Neutrophil (primary cell): ENCODE data around the gene SYDE1.

Experiments used
- H3K27ac ChIP-seq: fragments of 200-600 bp; sonication (generic); 2 replicates; pipeline ENCODE4 v1.5.1; 2016; ENCODE audit warnings: mild to moderate bottlenecking, moderate library complexity
- H3K27me3 ChIP-seq: fragments of 200-600 bp; sonication (generic); 2 replicates; pipeline ENCODE4 v1.6.0; 2016; ENCODE audit warnings: mild to moderate bottlenecking
- H3K36me3 ChIP-seq: fragments of 200-600 bp; sonication (generic); 2 replicates; pipeline ENCODE4 v1.5.1; 2017
- H3K4me1 ChIP-seq, 2 experiments: fragments of 200-600 bp in 1 of 2; sonication (generic) in 1 of 2; 1 replicate in 1 of 2; 2 replicates in 1 of 2; pipeline versions ENCODE4 v1.5.1 to v1.6.1; 2013 to 2016; ENCODE audit warnings: low read depth in 1 of 2, low read length in 1 of 2, mild to moderate bottlenecking in 1 of 2, moderate library complexity in 1 of 2; ENCODE audit not compliant: control insufficient read depth in 1 of 2, insufficient read depth in 1 of 2
- H3K4me3 ChIP-seq, 2 experiments: fragments of 200-600 bp in 1 of 2; sonication (generic) in 1 of 2; 1 replicate in 1 of 2; 2 replicates in 1 of 2; pipeline ENCODE4 v1.5.1; 2013 to 2016; ENCODE audit warnings: low read depth in 1 of 2, low read length in 1 of 2, mild to moderate bottlenecking in 1 of 2, moderate library complexity in 1 of 2
- H3K9me3 ChIP-seq: fragments of 200-600 bp; sonication (generic); 2 replicates; pipeline ENCODE4 v1.5.1; 2016
- CTCF ChIP-seq: fragments of 200-600 bp; sonication (generic); IDR thresholded peaks from 2 replicates; pipeline ENCODE4 v1.5.1; 2016; ENCODE audit warnings: antibody characterized with exemption

SYDE1 gene

DNA sequence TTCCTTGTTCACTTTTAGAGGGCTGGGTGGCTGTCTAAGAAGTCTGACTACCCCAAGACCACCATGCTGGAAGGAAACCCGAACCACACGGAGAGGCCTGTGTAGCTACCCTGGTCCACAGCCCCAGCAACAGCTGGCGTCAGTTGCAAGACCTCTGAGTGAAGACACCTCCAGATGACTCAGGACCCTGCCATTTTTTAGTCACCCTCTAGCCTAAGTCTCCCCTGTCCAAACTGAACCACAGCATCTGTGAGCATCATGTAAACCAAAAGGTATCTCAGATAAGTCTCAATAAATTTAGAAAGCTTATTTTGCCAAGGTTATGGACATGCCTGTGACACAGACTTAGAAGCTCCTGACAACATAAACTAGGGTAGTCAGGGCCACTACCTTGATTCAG lies 2.2 kb upstream of the SYDE1 start:
- Histone ChIP-seq H3K27me3 (peaks cover 58% of the 10 kb centered on the region), H3K36me3 (no peaks in the 10 kb centered on the region), H3K27ac (no peak overlapping the region), H3K4me3 (no peak overlapping the region), H3K9me3 (no peaks in the 10 kb centered on the region), H3K4me1 (no peaks in the 10 kb centered on the region)
- TF ChIP-seq CTCF: no peak

DNA sequence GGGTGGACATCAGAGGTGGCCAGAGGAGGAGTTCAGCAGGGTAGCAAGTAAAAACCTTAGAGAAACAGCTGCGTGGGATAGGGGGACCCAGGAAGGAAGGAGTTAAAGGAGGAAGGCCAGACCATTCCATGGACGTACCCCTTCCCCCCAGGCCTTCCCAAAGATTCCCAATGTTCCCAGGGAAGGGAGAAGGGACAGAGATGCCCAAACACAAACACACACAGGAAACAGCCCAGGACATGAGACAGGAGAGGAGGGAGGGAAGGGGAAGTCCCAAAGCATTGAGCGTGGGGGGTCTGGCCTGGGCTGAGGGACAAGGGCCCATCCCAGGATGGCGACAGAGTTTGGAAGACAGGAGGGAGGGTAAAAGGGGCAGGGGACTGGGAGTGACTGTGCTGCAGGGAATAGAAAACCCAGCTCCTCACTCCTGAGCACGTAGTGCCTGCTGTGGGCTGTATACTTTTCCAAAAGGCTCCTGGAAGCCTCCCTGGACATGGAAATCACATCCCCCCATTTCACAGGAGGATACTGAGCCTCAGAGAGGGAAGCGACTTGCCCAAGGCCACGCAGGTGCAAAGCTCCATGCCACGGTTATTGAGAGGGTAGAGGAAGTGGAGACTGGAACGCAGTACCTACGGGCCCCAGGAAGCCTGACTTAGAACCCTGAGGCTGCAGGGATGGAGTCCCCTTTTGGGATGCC lies 1.1 kb downstream of the SYDE1 start:
- H3K36me3 ChIP-seq: no peaks in the 10 kb centered on the region
- TF ChIP-seq CTCF: no peak
- H3K27me3 ChIP-seq: peaks cover 58% of the 10 kb centered on the region
- H3K4me1 ChIP-seq: no peaks in the 10 kb centered on the region
- H3K27ac ChIP-seq: no peak overlapping the region
- H3K9me3 ChIP-seq: no peaks in the 10 kb centered on the region
- H3K4me3 ChIP-seq: no peak overlapping the region

DNA sequence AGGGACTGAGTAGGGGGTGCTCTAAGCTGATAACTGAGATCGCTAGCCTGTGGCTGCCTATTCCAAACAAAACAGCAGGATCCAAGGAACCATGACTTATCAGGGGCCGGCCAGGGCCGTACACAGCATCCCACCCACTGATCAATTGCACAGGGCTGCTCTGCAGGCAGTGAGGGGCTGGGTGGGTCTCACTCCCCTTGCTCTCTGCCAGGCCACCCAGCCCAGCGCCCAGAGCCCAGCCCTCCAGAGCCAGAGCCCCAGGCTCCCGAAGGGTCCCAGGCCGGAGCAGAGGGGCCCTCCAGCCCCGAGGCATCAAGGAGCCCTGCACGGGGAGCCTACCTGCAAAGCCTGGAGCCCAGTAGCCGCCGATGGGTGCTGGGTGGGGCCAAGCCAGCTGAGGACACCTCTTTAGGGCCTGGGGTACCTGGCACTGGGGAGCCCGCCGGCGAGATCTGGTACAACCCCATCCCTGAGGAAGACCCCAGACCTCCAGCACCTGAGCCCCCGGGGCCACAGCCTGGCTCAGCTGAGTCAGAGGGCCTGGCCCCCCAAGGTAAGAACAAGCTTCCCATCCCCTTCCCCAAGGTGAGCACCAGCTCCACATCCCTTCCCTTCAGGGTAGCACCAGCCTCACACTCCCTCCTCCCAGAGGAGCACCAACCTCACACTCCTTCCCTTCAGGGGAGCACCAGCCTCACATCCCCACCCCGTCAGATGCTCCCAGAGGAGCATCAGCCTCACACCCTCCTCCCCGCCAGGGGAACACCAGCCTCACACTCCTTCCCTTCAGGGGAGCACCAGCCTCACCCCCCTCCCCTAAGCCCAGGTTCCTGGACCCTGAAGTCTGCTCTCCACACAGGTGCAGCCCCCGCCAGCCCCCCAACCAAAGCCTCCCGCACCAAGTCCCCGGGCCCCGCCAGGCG lies 1.9 kb downstream of the SYDE1 start:
- no peak overlapping the region for H3K4me3 ChIP-seq
- H3K4me1 ChIP-seq: no peaks in the 10 kb centered on the region
- H3K27ac ChIP-seq: no peak overlapping the region
- no peaks in the 10 kb centered on the region for H3K36me3 ChIP-seq
- peaks cover 53% of the 10 kb centered on the region for H3K27me3 ChIP-seq
- no peaks in the 10 kb centered on the region for H3K9me3 ChIP-seq
- TF ChIP-seq CTCF: no peak

GRCh38 chr19:15109768-15110417 lies 2.7 kb downstream of the SYDE1 start:
- Histone ChIP-seq H3K4me3 (no peak overlapping the region), H3K4me1 (no peaks in the 10 kb centered on the region), H3K36me3 (peaks cover 4% of the 10 kb centered on the region), H3K27me3 (peaks cover 45% of the 10 kb centered on the region), H3K9me3 (no peaks in the 10 kb centered on the region), H3K27ac (no peak overlapping the region)
- TF ChIP-seq CTCF: no peak

DNA sequence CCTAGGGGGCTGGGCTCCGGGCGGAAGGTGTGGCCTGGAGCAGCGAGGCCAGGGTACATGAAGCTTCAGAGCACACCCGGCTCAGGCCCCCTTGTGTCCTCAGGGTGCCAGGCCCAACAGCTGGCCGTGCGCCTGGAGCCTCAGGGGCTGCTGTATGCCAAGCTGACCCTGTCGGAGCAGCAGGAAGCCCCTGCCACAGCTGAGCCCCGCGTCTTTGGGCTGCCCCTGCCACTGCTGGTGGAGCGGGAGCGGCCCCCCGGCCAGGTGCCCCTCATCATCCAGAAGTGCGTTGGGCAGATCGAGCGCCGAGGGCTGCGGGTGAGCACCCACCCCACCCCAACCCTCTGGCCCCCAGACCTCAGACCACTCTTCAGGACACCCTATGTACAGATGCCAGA lies 3.2 kb downstream of the SYDE1 start:
- Histone ChIP-seq H3K9me3 (no peaks in the 10 kb centered on the region), H3K36me3 (peaks cover 9% of the 10 kb centered on the region), H3K4me1 (no peaks in the 10 kb centered on the region), H3K27ac (no peak overlapping the region), H3K27me3 (peaks cover 39% of the 10 kb centered on the region), H3K4me3 (no peak overlapping the region)
- no peak for TF ChIP-seq CTCF
